ENCODE measurements around the gene SLC35A2. TPM values are rescaled to one million over a fixed set of nuclear protein-coding genes. Genes with fewer than 3 reads are reported as not detected.

SLC35A2 gene
- total RNA-seq, 2 donors from 2014 or later = 12.8 to 30.7 TPM

DNA sequence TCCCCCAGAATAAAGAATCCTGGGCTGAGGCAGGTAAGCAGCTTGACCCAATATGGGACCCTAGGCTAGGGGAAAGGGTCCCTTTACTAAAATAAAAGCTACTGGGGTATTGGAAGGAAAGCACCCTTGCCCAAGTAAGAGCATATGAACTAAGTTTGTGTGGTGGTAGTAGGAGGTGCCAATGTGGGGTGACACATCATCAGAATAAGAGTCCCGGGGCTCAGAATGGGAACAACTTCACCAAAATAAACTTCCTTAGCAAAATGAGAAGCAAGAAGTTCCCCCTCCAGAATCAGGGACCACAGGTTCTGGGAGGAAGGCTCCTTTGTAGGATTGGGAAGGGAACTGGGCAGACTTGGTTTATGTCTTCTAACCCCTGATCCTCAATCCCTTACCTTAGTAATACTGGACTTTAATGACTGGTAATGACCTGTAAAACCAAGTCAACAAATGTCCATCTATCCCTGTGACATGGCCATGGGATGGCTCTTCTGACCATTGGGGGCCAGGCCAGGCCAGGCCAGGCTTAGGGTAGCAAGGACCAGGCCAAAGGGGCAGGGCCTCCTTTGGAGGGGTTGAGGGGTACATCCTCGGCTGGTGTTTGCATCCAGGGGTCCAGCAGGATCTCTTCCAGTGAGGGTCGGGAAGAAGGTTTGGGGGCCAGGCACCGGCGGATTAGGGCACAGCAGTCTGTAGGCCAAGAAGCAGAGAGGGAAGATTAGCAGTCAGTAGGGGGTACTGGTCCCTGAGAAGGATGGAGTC lies 2.3 kb upstream of the SLC35A2 start:
- DNase-seq (ENCODE audit: low spot score) (no peak), ATAC-seq (ENCODE audit: insufficient number of reproducible peaks, low FRiP score, low read depth) (no peak)
- H3K9me3 ChIP-seq = no peaks in the 10 kb centered on the region
- no peaks in the 10 kb centered on the region for H3K27me3 ChIP-seq (replicated peaks; ENCODE audit: insufficient read depth)
- H3K36me3 ChIP-seq = no peaks in the 10 kb centered on the region
- no peak overlapping the region for H3K27ac ChIP-seq
- peaks cover 0 to 5% of the 10 kb centered on the region in 2 donors for H3K4me1 ChIP-seq (ENCODE audit: control insufficient read depth in 1 of 2, low read depth in 2 of 2)
- TF ChIP-seq, protein P1, sequence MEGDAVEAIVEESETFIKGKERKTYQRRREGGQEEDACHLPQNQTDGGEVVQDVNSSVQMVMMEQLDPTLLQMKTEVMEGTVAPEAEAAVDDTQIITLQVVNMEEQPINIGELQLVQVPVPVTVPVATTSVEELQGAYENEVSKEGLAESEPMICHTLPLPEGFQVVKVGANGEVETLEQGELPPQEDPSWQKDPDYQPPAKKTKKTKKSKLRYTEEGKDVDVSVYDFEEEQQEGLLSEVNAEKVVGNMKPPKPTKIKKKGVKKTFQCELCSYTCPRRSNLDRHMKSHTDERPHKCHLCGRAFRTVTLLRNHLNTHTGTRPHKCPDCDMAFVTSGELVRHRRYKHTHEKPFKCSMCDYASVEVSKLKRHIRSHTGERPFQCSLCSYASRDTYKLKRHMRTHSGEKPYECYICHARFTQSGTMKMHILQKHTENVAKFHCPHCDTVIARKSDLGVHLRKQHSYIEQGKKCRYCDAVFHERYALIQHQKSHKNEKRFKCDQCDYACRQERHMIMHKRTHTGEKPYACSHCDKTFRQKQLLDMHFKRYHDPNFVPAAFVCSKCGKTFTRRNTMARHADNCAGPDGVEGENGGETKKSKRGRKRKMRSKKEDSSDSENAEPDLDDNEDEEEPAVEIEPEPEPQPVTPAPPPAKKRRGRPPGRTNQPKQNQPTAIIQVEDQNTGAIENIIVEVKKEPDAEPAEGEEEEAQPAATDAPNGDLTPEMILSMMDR (IDR thresholded peaks at IDR 0.05) = no peak
- H3K4me3 ChIP-seq = no peak overlapping the region

DNA sequence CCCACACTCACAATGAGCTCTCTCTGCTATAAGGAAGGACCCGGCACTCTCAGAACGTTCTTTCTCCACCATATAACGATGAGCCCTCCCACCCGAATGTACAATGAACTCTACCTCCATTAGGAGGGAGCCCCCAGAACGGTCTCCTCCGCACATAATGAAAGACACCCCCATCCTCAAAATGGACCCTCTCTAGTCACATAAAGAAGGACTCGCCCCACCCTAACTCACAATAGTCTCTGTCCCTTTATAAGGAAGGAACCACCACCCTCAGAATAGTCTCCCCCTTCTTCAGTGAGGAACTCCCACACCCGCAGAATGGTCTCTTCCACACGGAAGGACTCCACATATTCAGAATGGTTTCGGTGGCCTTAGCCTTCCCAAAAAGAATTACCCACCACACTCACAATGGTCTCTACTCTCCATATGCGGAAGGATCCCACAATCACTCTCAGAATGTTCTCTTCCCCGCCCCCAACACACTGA lies 477 bp downstream of the SLC35A2 start:
- Histone ChIP-seq H3K4me3 (peak overlapping the region; percentile 84), H3K9me3 (no peaks in the 10 kb centered on the region), H3K36me3 (no peaks in the 10 kb centered on the region), H3K4me1 (ENCODE audit: control insufficient read depth in 1 of 2, low read depth in 2 of 2) (no peaks in the 10 kb centered on the region), H3K27ac (peak overlapping the region in 1 of 2 donors; percentile 77), H3K27me3 (replicated peaks; ENCODE audit: insufficient read depth) (no peaks in the 10 kb centered on the region)
- TF ChIP-seq, protein P1 (IDR thresholded peaks at IDR 0.05) = no peak
- no peak for DNase-seq (ENCODE audit: low spot score)
- no peak for ATAC-seq (ENCODE audit: insufficient number of reproducible peaks, low FRiP score, low read depth)

- TF ChIP-seq, protein P1 (IDR thresholded peaks at IDR 0.05) = no peak
- H3K27me3 ChIP-seq (replicated peaks; ENCODE audit: insufficient read depth) = no peaks in the 10 kb centered on the region
- H3K9me3 ChIP-seq = no peaks in the 10 kb centered on the region
- DNase-seq (ENCODE audit: low spot score) (no peak), ATAC-seq (ENCODE audit: insufficient number of reproducible peaks, low FRiP score, low read depth) (no peak)
- H3K27ac ChIP-seq = no peak overlapping the region
- H3K4me3 ChIP-seq = no peak overlapping the region
- no peaks in the 10 kb centered on the region for H3K36me3 ChIP-seq
- H3K4me1 ChIP-seq (ENCODE audit: control insufficient read depth in 1 of 2, low read depth in 2 of 2) = no peaks in the 10 kb centered on the region
These were observed 1.6 kb downstream of the SLC35A2 start for GRCh38 chrX:48909703-48910294.

GRCh38 chrX:48908600-48908999 lies 2.8 kb downstream of the SLC35A2 start:
- Histone ChIP-seq H3K9me3 (no peaks in the 10 kb centered on the region), H3K4me1 (ENCODE audit: control insufficient read depth in 1 of 2, low read depth in 2 of 2) (no peaks in the 10 kb centered on the region), H3K27me3 (replicated peaks; ENCODE audit: insufficient read depth) (no peaks in the 10 kb centered on the region), H3K27ac (no peak overlapping the region), H3K36me3 (no peaks in the 10 kb centered on the region), H3K4me3 (no peak overlapping the region)
- ATAC-seq (ENCODE audit: insufficient number of reproducible peaks, low FRiP score, low read depth) = no peak
- TF ChIP-seq, protein P1 (IDR thresholded peaks at IDR 0.05) = no peak
- no peak for DNase-seq (ENCODE audit: low spot score)

DNA sequence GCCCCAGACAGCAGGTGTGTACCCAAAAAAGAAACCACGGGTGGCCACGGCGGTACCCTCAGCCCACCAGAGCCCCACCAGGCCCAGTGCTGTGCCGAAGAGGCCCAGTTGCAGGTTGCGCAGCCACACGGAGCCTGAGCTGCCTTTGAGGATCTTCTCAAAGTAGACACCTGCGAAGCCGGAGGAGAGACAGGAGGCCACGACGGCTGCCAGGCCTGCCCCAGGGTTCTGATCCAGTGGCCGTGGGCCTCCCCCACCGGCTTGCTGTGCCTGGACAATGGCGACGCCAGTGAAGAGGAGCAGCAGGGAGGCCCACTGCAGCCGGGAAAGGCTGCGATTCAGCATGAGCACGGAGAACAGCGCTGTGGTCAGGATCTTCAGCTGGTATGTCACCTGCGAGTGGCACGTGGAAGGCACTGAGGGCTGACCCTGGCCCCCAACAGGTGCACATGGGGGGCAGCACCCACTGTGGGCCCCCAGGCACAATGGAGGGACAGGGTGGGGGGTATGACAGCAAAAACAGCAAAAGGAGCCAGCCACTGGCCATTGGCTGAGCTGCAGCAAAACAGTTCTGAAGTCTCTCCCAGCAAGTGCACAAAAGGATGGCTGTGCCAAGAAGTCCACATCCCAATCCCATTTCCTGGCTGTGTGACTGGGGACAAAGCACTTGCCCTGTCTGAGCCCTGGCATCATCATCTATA lies 6.2 kb downstream of the SLC35A2 start:
- H3K36me3 ChIP-seq = peaks cover 4% of the 10 kb centered on the region
- DNase-seq (ENCODE audit: low spot score) = no peak
- ATAC-seq (ENCODE audit: insufficient number of reproducible peaks, low FRiP score, low read depth) = no peak

More for the DNA sequence above, 6.2 kb downstream of the SLC35A2 start:
- TF ChIP-seq, protein P1 (IDR thresholded peaks at IDR 0.05) = no peak
- Histone ChIP-seq H3K9me3 (no peaks in the 10 kb centered on the region), H3K4me1 (ENCODE audit: control insufficient read depth in 1 of 2, low read depth in 2 of 2) (no peaks in the 10 kb centered on the region), H3K4me3 (no peak overlapping the region), H3K27me3 (replicated peaks; ENCODE audit: insufficient read depth) (no peaks in the 10 kb centered on the region), H3K27ac (no peak overlapping the region)
